SU-DHL-6 (cell line): ENCODE results near the gene ZIC4.

ENCODE experiments used
- CTCF ChIP-seq: fragments of 200-600 bp; sonication (generic); IDR thresholded peaks from one replicate; pipeline ENCODE4 v1.5.1; 2017; ENCODE audit warnings: antibody characterized with exemption, mild to moderate bottlenecking, low read length, moderate library complexity; ENCODE audit not compliant: insufficient read depth, poor library complexity, severe bottlenecking
- EZH2phosphoT487 ChIP-seq: fragments of 200-600 bp; sonication (generic), shearing (Covaris generic); conservative IDR thresholded peaks from 2 replicates; pipeline ENCODE4 v1.6.1; 2018; ENCODE audit warnings: mild to moderate bottlenecking, antibody characterized with exemption, low read length, moderate library complexity, mixed read lengths

GRCh38 chr3:147341727-147342126 lies 64.6 kb downstream of the ZIC4 start:
- TF ChIP-seq CTCF, result no peak
- TF ChIP-seq EZH2phosphoT487, result no peak
